Endothelial cell of umbilical vein (primary cell): ENCODE measurements around the gene MEF2D. TPM values are rescaled to one million over a fixed set of nuclear protein-coding genes. Genes with fewer than 3 reads are reported as not detected.

Experiments used
- BruUV-seq: library from RNA; stranded (reverse); fragments of 400-500 nt; replicated peaks from 2 replicates; lab custom pipeline; 2021; lab: Mats Ljungman, UMichigan
- CTCF ChIA-PET: fragments of 300-600, 350-600 bp; sonication (Branson Sonifier 250); formaldehyde crosslinking; loops from one replicate; lab custom pipeline; 2021; ENCODE audit warnings: antibody characterized with exemption, inconsistent platforms; lab: Charles Lee
- POLR2A ChIA-PET: fragments of 300-600, 350-600 bp; sonication (Branson Sonifier 250); formaldehyde crosslinking; loops from one replicate; lab custom pipeline; 2021; ENCODE audit warnings: antibody characterized with exemption, inconsistent platforms; lab: Charles Lee
- DNase-seq: peaks from one replicate; pipeline ENCODE4 v3.0.0-alpha.2; 2011; ENCODE audit warnings: low read depth, low spot score
- FAIRE-seq: peaks from 2 replicates; lab custom pipeline; 2011; peaks lifted over from hg19 to GRCh38; lab: Jason Lieb, UNC
- H2AFZ ChIP-seq: 2 replicates; pipeline ENCODE4 v1.6.0; 2012; ENCODE audit warnings: low read depth, low read length, control low read depth, inconsistent platforms
- H3K27ac ChIP-seq: 2 replicates; pipeline ENCODE4 v1.5.1; 2011; ENCODE audit warnings: low read depth, mild to moderate bottlenecking, control low read depth, low read length, moderate library complexity; ENCODE audit not compliant: insufficient read depth
- H3K27me3 ChIP-seq, 2 experiments: 2 replicates each; pipeline versions ENCODE4 v1.6.0 to v1.6.1; 2011; ENCODE audit warnings: low read length in 2 of 2, mixed read lengths in 1 of 2; ENCODE audit not compliant: control insufficient read depth in 2 of 2, insufficient read depth in 2 of 2
- H3K36me3 ChIP-seq, 2 experiments: 2 replicates in 1 of 2; 3 replicates in 1 of 2; pipeline ENCODE4 v1.5.1; 2011; ENCODE audit warnings: low read length in 2 of 2, mild to moderate bottlenecking in 1 of 2, moderate library complexity in 1 of 2; ENCODE audit not compliant: control insufficient read depth in 2 of 2, insufficient read depth in 2 of 2; ENCODE audit errors: extremely low read depth in 1 of 2
- H3K4me1 ChIP-seq: 3 replicates; pipeline ENCODE4 v1.5.1; 2011; ENCODE audit warnings: mild to moderate bottlenecking, low read length; ENCODE audit not compliant: control insufficient read depth, insufficient read depth; ENCODE audit errors: extremely low read depth
- H3K4me2 ChIP-seq: 2 replicates; pipeline ENCODE4 v1.6.1; 2011; ENCODE audit warnings: low read length, control low read depth, mixed read lengths; ENCODE audit not compliant: insufficient read depth
- H3K4me3 ChIP-seq, 3 experiments: fragments of 200-600 bp in 1 of 3; sonication (generic), shearing (Covaris generic) in 1 of 3; replicated peaks in 1 of 3; 2 replicates each; pipeline ENCODE4 v1.5.1; 2011 to 2016; ENCODE audit warnings: control low read depth in 3 of 3, low read length in 3 of 3, mild to moderate bottlenecking in 2 of 3, inconsistent platforms in 1 of 3, low read depth in 1 of 3, moderate library complexity in 1 of 3; ENCODE audit not compliant: insufficient read depth in 1 of 3
- H3K79me2 ChIP-seq: 2 replicates; pipeline ENCODE4 v1.6.0; 2012; ENCODE audit warnings: low read length, inconsistent platforms; ENCODE audit not compliant: control insufficient read depth, insufficient read depth
- H3K9ac ChIP-seq: replicated peaks from 2 replicates; pipeline ENCODE3; 2011; ENCODE audit warnings: low read length, control low read depth; ENCODE audit not compliant: insufficient read depth; ENCODE audit errors: extremely low read depth
- H3K9me1 ChIP-seq: replicated peaks from 3 replicates; pipeline ENCODE4 v1.6.0; 2011; ENCODE audit warnings: mild to moderate bottlenecking, low read length; ENCODE audit not compliant: control insufficient read depth, insufficient read depth; ENCODE audit errors: extremely low read depth
- H3K9me3 ChIP-seq: replicated peaks from 2 replicates; pipeline ENCODE4 v1.5.1; 2012; ENCODE audit warnings: low read length, inconsistent platforms; ENCODE audit not compliant: control insufficient read depth, insufficient read depth
- H4K20me1 ChIP-seq: replicated peaks from 2 replicates; pipeline ENCODE3; 2011; ENCODE audit warnings: mild to moderate bottlenecking, low read length; ENCODE audit not compliant: control insufficient read depth, insufficient read depth; ENCODE audit errors: extremely low read depth
- EZH2 ChIP-seq: IDR thresholded peaks from 2 replicates; pipeline ENCODE4 v1.6.1; 2012; ENCODE audit warnings: borderline replicate concordance, low read depth, mild to moderate bottlenecking, moderate library complexity, low read length, inconsistent platforms; ENCODE audit not compliant: severe bottlenecking
- FOS ChIP-seq: IDR thresholded peaks from 2 replicates; pipeline ENCODE4 v1.6.1; 2011; ENCODE audit warnings: mild to moderate bottlenecking, low read length, moderate library complexity, borderline replicate concordance; ENCODE audit not compliant: insufficient read depth
- GATA2 ChIP-seq: IDR thresholded peaks from 2 replicates; pipeline ENCODE4 v1.7.0; 2011; ENCODE audit warnings: low read depth, mild to moderate bottlenecking, moderate library complexity, mixed read lengths, low read length; ENCODE audit not compliant: insufficient read length, insufficient read depth
- JUN ChIP-seq: IDR thresholded peaks from 2 replicates; pipeline ENCODE4 v1.6.1; 2011; ENCODE audit warnings: borderline replicate concordance, low read depth; ENCODE audit not compliant: insufficient read length, insufficient read depth
- MYC ChIP-seq: IDR thresholded peaks from one replicate; pipeline ENCODE4 v1.6.1; 2011; ENCODE audit warnings: mild to moderate bottlenecking, low read depth, low read length
- POLR2A ChIP-seq: IDR thresholded peaks from 2 replicates; pipeline ENCODE4 v1.6.1; 2012; ENCODE audit warnings: low read depth, mild to moderate bottlenecking, control low read depth, low read length
- POLR2AphosphoS5 ChIP-seq: IDR thresholded peaks from 2 replicates; pipeline ENCODE4 v1.6.1; 2012; ENCODE audit warnings: low read depth, mild to moderate bottlenecking, control low read depth, low read length, moderate library complexity; ENCODE audit not compliant: insufficient read depth
- dilution Hi-C: fragments of 300-500 bp; cut with MboI; formaldehyde crosslinking; loops from one replicate; pipeline ENCODE4 v1.15.0; 2019; ENCODE audit warnings: low sequenced_read_pairs; ENCODE audit not compliant: extremely low pct_ligation_motif_present
- intact Hi-C: fragments of 100-400 bp; cut with micrococcal nuclease; formaldehyde crosslinking; loops from one replicate; pipeline ENCODE4 v1.10.0; 2022
- polyA plus RNA-seq, 4 experiments: library from polyadenylated mRNA; depleted of rRNA in 3 of 4; stranded (reverse) in 3 of 4; unstranded in 1 of 4; fragments of >200 nt; gene quantifications; 2 replicates each; pipeline versions ENCODE4 v1.2.1 to v1.2.3, GENCODE V29; 2011 to 2012; ENCODE audit warnings: missing spikeins in 1 of 4
- total RNA-seq: library from RNA; stranded (reverse); gene quantifications from 2 replicates; pipeline ENCODE4 v1.2.3, GENCODE V29; 2021
- TF ChIP-seq, protein P1 (sequence below): IDR thresholded peaks from 2 replicates; pipeline ENCODE4 v1.6.1; 2011; ENCODE audit not compliant: insufficient read depth, insufficient read length
- TF ChIP-seq, protein P2 (sequence below), 2 donors: IDR thresholded peaks; 1 replicate in 1 of 2; 2 replicates in 1 of 2; pipeline ENCODE4 v1.5.1; 2011; ENCODE audit warnings: low read length in 2 of 2, mild to moderate bottlenecking in 2 of 2, moderate library complexity in 2 of 2, control low read depth in 1 of 2, inconsistent platforms in 1 of 2, low read depth in 1 of 2; ENCODE audit not compliant: insufficient read depth in 1 of 2; ENCODE audit errors: extremely low read depth in 1 of 2

The MEF2D gene
- total and polyA plus RNA-seq, 2 donors (not counting 3 experiments of a cell fraction or from before 2014, with no cell fraction given) = 45.4 to 52.2 TPM

DNA sequence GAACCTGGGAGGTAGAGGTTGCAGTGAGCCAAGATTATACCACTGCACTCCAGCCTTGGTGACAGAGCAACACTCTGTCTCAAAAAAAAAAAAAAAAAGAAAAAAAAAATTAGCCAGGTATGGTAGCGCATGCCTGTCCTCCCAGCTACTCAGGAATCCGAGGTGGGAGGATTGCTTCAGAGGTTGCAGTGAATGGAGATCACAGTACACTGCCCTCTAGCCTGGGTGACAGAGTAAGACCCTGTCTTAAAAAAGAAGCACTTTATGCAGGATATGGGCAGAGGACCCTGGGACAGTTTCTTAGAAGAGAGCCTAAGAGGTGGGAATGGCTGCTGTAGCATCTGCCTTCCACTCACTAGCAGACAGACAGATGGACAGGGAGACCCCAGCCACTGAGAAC lies 48.8 kb upstream of the MEF2D start:
- CTCF ChIA-PET = interaction anchor here (0.9 to 1.2 kb wide), 2 partner anchors 69 kb away, joined by 4 to 6 read pairs; no protein-coding TSS in a partner anchor
- Histone ChIP-seq H3K27me3 (no peaks in the 10 kb centered on the region), H3K4me2 (no peak overlapping the region), H3K9me3 (no peaks in the 10 kb centered on the region), H3K4me1 (no peaks in the 10 kb centered on the region), H3K4me3 (no peak overlapping the region), H2AFZ (no peak overlapping the region), H3K36me3 (peaks cover 11 to 21% of the 10 kb centered on the region in 2 experiments), H3K79me2 (no peaks in the 10 kb centered on the region), H3K9me1 (no peaks in the 10 kb centered on the region), H4K20me1 (no peaks in the 10 kb centered on the region), H3K9ac (no peak overlapping the region), H3K27ac (no peak overlapping the region)
- intact Hi-C loops = no loop called here
- POLR2A ChIA-PET = interaction anchor here (0.7 kb wide), 1 partner anchor 21 kb away, joined by 3 read pairs; no protein-coding TSS in a partner anchor
- TF ChIP-seq GATA2 = no peak
- no peak for TF ChIP-seq MYC
- TF ChIP-seq, protein P1, sequence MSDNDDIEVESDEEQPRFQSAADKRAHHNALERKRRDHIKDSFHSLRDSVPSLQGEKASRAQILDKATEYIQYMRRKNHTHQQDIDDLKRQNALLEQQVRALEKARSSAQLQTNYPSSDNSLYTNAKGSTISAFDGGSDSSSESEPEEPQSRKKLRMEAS = no peak
- no peak for TF ChIP-seq POLR2AphosphoS5
- TF ChIP-seq EZH2 = no peak
- TF ChIP-seq FOS = no peak
- TF ChIP-seq JUN = no peak
- no peak for TF ChIP-seq POLR2A
- dilution Hi-C loops = no loop called here
- no TSS peak for BruUV-seq
- FAIRE-seq = no peak
- no peak for DNase-seq

DNA sequence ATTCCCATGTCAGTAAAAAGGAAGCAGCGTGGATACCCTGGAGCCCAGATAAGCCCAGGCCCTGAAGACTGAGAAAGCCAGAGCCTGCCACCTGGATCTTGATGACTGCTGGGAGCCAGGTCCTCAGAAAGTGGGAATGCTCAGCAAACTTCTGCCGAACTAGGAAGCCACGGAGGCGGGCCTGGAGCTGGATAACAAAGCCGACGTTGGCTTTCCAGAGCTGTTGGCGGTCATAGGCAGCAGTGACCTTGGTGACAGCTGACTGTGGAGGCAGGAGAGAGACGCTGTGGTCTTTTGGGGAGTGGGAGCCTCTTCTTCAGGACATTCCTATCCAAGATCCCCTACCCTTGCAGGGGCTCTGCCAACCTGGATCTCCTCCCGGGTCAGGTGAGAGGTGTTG lies 47.4 kb upstream of the MEF2D start:
- Histone ChIP-seq H3K79me2 (no peaks in the 10 kb centered on the region), H3K9ac (no peak overlapping the region), H3K4me2 (no peak overlapping the region), H3K4me3 (no peak overlapping the region), H3K4me1 (no peaks in the 10 kb centered on the region), H3K36me3 (peaks cover 8 to 21% of the 10 kb centered on the region in 2 experiments), H3K27ac (no peak overlapping the region), H3K27me3 (no peaks in the 10 kb centered on the region), H2AFZ (no peak overlapping the region), H3K9me1 (no peaks in the 10 kb centered on the region), H4K20me1 (no peaks in the 10 kb centered on the region), H3K9me3 (no peaks in the 10 kb centered on the region)
- DNase-seq = no peak
- intact Hi-C loops = no loop called here
- TF ChIP-seq JUN (no peak), POLR2AphosphoS5 (no peak), FOS (no peak), MYC (no peak), POLR2A (no peak), EZH2 (no peak), GATA2 (no peak)
- TF ChIP-seq, protein P2, sequence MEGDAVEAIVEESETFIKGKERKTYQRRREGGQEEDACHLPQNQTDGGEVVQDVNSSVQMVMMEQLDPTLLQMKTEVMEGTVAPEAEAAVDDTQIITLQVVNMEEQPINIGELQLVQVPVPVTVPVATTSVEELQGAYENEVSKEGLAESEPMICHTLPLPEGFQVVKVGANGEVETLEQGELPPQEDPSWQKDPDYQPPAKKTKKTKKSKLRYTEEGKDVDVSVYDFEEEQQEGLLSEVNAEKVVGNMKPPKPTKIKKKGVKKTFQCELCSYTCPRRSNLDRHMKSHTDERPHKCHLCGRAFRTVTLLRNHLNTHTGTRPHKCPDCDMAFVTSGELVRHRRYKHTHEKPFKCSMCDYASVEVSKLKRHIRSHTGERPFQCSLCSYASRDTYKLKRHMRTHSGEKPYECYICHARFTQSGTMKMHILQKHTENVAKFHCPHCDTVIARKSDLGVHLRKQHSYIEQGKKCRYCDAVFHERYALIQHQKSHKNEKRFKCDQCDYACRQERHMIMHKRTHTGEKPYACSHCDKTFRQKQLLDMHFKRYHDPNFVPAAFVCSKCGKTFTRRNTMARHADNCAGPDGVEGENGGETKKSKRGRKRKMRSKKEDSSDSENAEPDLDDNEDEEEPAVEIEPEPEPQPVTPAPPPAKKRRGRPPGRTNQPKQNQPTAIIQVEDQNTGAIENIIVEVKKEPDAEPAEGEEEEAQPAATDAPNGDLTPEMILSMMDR (IDR thresholded peaks at IDR 0.05; ENCODE audit: extremely low read depth in 1 of 2, insufficient read depth in 1 of 2, low read depth in 1 of 2, low read length in 2 of 2) = no peak
- TF ChIP-seq, protein P1 = no peak
- CTCF ChIA-PET = no interaction called here
- POLR2A ChIA-PET = interaction anchor here (0.6 kb wide), 1 partner anchor 10 kb away, joined by 6 read pairs; no protein-coding TSS in a partner anchor
- dilution Hi-C loops = no loop called here
- FAIRE-seq = no peak
- BruUV-seq = no TSS peak
